Stimulated activated naive B cell treated with anti-CD40 and anti-IgM and Interleukin-4, amounts not matched to agents 10 μg/mL and 1 μg/mL and 100 μg/mL, for 72 hours (primary cell): Measurements from ENCODE around the gene GRM5.
A peak's percentile ranks its signal among the peaks of the same experiment; 100 is the strongest.
"Not testable (repeated sequence)": the region's sequence is repeated elsewhere in the genome, so short reads cannot be mapped to it uniquely, and the experiment has no call there.

Experiments used
- ATAC-seq, 2 donors: fragments of 150-1000 bp; cut with Tn5 transposase; replicated peaks; 2 replicates each; pipeline ENCODE4 v1.10.0; 2021; ENCODE audit warnings: moderate library complexity in 1 of 2
- DNase-seq: peaks from one replicate; pipeline ENCODE4 v3.0.0; 2021
- H3K27ac Mint-ChIP-seq: one replicate; pipeline ENCODE4 v1.8.0; 2022; ENCODE audit warnings: mild to moderate bottlenecking, mixed read lengths
- H3K27me3 Mint-ChIP-seq, 2 donors: one replicate each; pipeline ENCODE4 v1.8.0; 2022; ENCODE audit warnings: mixed read lengths in 2 of 2
- H3K36me3 Mint-ChIP-seq, 2 donors: one replicate each; pipeline ENCODE4 v1.8.0; 2022; ENCODE audit warnings: mixed read lengths in 2 of 2, mild to moderate bottlenecking in 1 of 2
- H3K4me1 Mint-ChIP-seq, 2 donors: one replicate each; pipeline ENCODE4 v1.8.0; 2022; ENCODE audit warnings: mixed read lengths in 2 of 2, mild to moderate bottlenecking in 1 of 2
- H3K4me3 Mint-ChIP-seq, 2 donors: one replicate each; pipeline ENCODE4 v1.8.0; 2022; ENCODE audit warnings: mild to moderate bottlenecking in 2 of 2, mixed read lengths in 2 of 2, moderate library complexity in 1 of 2
- H3K9me3 Mint-ChIP-seq, 2 donors: one replicate each; pipeline ENCODE4 v1.8.0; 2022; ENCODE audit warnings: mixed read lengths in 2 of 2, mild to moderate bottlenecking in 1 of 2

The GRM5 gene

DNA sequence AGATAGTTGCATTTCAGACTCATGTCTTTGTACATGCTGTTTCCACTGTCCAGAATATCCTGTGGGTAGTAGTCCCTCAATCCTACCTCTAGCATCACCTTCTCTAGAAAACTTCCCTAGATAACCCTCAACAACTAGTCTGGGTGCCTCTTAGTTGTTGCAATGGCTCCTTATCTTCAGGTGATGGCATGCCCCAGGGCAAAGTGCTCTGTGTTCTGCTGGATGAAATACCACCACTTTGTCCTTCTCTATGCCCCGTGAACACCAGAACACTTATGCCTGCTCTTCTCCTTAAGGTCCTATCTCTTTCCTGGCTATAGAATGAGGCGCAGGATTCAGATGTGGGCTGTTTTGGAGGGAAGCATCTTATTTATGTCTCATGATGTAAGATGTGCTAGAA lies 569.9 kb downstream of the GRM5 start:
- no peaks in the 10 kb centered on the region for H3K4me1 Mint-ChIP-seq
- ATAC-seq: no peak
- no peak overlapping the region for H3K4me3 Mint-ChIP-seq

DNA sequence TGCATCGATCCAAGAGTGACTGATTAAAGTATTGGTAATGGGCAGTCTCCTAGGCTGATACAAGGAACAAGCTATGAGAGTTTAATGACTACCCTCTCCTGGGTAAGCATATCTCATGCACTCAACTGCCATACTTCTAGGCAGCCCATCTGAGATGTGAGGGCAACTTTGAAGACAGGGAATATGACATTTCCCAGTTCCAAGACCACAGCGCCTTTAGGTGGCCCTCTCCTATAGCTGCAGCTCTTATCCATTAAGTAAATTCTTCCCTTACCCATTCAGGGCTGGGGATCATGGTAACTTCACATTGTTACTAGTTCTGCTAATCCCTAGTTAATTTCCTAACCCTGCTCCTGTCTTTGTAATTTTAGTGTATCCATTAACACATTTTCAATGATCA lies 570.9 kb downstream of the GRM5 start:
- no peak for DNase-seq
- H3K4me1 Mint-ChIP-seq: no peaks in the 10 kb centered on the region
- no peak overlapping the region for H3K27ac Mint-ChIP-seq
- H3K9me3 Mint-ChIP-seq: peaks cover 0 to 2% of the 10 kb centered on the region in 2 donors
- H3K36me3 Mint-ChIP-seq: no peaks in the 10 kb centered on the region
- peaks cover 3 to 6% of the 10 kb centered on the region in 2 donors for H3K27me3 Mint-ChIP-seq
- no peak overlapping the region for H3K4me3 Mint-ChIP-seq
- ATAC-seq: no peak

More for the DNA sequence above, 569.9 kb downstream of the GRM5 start:
- no peak for DNase-seq
- Mint-ChIP-seq H3K36me3 (no peaks in the 10 kb centered on the region), H3K9me3 (peaks cover 0 to 2% of the 10 kb centered on the region in 2 donors), H3K27ac (no peak overlapping the region), H3K27me3 (peaks cover 0 to 3% of the 10 kb centered on the region in 2 donors)

DNA sequence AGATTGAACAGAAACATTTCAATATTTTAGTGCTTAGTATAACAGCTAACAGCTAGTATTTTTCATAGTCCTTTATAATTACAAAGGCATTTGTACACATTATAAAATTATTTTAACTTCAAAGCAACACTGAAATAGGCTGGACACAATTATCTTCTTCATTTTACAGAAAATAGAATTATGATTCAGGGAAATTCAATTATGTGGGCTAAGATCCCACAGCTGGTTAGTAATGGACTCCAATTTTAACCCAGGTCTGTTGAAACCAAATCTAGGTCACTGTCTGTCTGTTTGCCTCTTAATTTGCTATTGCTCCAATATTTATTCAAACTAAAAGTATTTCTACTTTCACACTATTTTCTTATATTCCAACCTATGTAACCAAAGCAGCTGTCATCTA lies 574.1 kb downstream of the GRM5 start:
- peaks cover 6 to 9% of the 10 kb centered on the region in 2 donors for H3K27me3 Mint-ChIP-seq
- no peak overlapping the region for H3K4me3 Mint-ChIP-seq
- no peak for ATAC-seq
- no peak overlapping the region for H3K27ac Mint-ChIP-seq
- no peaks in the 10 kb centered on the region for H3K36me3 Mint-ChIP-seq
- no peaks in the 10 kb centered on the region for H3K9me3 Mint-ChIP-seq
- DNase-seq: no peak
- no peaks in the 10 kb centered on the region for H3K4me1 Mint-ChIP-seq

DNA sequence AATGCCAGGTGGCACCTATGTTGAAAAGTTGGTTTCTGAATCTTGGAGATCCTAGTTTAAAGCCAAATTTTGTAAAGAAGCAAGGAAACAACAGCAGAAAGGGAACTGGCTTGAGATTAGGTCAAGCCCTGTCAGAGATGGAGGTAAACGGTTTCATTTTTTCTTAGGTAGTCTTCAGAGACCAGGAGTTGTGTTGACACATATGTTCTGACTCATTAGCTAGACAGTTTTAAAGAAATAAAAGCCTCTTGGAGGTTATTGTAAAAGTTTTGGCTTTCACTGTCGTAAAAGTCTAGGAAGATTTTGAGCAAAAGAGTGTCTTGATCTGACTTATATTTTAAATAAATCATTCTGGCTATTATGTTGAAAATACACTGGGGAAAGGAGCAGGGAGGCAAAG lies 576.8 kb downstream of the GRM5 start:
- H3K9me3 Mint-ChIP-seq: no peaks in the 10 kb centered on the region
- H3K36me3 Mint-ChIP-seq: no peaks in the 10 kb centered on the region
- H3K27me3 Mint-ChIP-seq: peaks cover 6 to 9% of the 10 kb centered on the region in 2 donors
- no peak overlapping the region for H3K27ac Mint-ChIP-seq
- ATAC-seq: no peak
- H3K4me3 Mint-ChIP-seq: no peak overlapping the region
- no peak for DNase-seq
- H3K4me1 Mint-ChIP-seq: peaks cover 5 to 7% of the 10 kb centered on the region in 2 donors

DNA sequence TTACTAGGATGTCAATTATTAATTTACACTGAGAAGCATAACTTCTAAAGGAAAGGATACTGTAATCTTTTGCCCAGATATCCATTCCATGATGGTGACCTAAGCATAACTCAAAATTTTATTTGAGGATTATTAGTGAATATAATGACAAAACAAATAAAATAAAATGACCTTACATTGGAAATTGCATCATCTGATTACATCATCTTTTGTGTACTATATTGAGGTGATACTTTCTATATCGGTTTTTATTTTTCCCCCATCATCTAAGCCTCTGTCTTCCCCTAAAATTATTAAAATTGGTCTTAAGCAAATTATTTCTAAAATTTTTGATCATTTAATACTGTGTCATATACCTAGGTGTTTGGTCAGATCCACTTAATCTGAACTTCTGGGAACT lies 578.1 kb downstream of the GRM5 start:
- Mint-ChIP-seq H3K27ac (no peak overlapping the region), H3K4me1 (peaks cover 5 to 7% of the 10 kb centered on the region in 2 donors), H3K4me3 (no peak overlapping the region), H3K9me3 (no peaks in the 10 kb centered on the region), H3K27me3 (peaks cover 6 to 9% of the 10 kb centered on the region in 2 donors), H3K36me3 (no peaks in the 10 kb centered on the region)
- no peak for ATAC-seq
- DNase-seq: no peak

DNA sequence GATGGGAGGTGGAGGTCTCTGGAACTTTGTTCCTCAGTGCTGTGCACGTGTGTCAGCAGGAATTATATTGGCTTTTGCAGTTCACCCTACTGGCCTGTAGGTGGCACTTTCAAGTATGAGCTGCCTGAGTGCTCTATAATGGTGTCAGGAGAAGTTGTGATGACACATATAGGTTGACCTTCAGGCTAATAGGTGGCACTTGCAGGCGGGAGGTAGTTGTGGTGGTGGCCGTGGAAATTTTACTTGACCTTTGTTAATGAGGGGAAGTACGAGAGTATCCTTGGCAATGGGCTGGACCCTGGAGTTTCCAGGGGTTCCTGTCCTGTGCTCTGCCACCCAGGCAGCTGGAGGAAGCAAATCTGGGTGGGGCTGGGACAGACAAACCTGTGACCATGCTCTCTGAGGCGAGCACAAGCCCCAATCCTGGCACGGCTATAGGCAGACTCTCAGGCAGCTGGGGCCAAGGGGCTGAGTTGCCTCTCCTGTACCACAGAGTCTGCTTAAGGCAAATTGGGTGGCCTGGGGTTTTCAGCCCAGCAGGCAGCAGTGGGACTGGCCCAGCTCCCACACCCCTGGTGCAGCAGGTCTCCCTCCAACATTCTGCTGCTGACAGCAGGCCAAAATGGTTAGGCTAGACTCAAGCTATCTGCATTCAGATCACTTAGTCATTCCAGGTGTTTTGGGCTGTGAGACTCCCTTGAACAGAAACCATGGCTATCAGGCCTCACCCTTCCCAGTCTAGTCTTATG lies 580.7 kb downstream of the GRM5 start:
- DNase-seq (peak; percentile 16), ATAC-seq (peak; percentile 88 to 91)
- no peaks in the 10 kb centered on the region for H3K9me3 Mint-ChIP-seq
- H3K27ac Mint-ChIP-seq: peak overlapping the region; percentile 20
- H3K4me1 Mint-ChIP-seq: peaks cover 5 to 7% of the 10 kb centered on the region in 2 donors
- H3K36me3 Mint-ChIP-seq: no peaks in the 10 kb centered on the region
- peaks cover 2 to 9% of the 10 kb centered on the region in 2 donors for H3K27me3 Mint-ChIP-seq
- H3K4me3 Mint-ChIP-seq: no peak overlapping the region

DNA sequence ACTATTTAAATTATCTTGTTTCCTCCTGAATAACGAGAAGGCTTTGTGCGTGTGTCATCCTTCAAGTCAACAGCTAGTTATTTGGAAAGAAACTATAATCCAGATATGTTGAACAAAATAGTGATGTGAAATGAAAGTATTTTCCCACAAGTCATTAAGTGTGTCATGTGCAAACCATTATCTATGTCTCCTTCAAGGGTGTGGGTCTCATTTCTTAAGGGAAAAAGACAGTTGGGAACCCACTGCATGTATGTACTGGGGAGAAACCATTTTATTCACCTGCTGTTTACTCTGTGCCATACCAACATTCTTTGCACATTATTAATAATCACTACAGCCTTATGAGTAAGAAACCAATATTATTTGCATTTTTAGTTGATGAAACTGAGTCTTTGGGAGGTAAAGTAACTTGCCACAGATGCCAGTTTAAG lies 582.9 kb downstream of the GRM5 start:
- Mint-ChIP-seq H3K27ac (no peak overlapping the region), H3K27me3 (peaks cover 0 to 3% of the 10 kb centered on the region in 2 donors), H3K4me3 (no peak overlapping the region), H3K9me3 (no peaks in the 10 kb centered on the region), H3K4me1 (peaks cover 5 to 7% of the 10 kb centered on the region in 2 donors), H3K36me3 (no peaks in the 10 kb centered on the region)
- ATAC-seq: no peak
- no peak for DNase-seq

DNA sequence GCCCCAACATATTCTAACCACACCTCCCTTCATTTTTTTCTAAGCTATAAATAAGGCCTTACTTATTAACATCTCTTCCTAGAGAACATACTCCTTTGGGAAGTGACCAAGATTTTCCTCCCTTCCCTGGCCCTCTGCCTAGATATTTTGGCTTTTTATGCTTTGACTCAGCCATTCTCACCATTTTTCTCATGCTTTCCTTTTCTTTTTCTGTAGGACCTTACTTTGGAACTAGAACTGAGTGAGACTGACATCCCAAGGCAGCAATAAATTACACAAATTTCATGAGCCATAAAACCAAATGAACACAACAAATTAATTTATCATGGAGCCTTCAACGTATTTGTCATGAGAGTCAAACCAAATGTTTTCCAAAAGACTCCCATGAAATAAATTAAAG lies 585.6 kb downstream of the GRM5 start:
- H3K4me1 Mint-ChIP-seq: peaks cover 5 to 7% of the 10 kb centered on the region in 2 donors
- peaks cover 0 to 3% of the 10 kb centered on the region in 2 donors for H3K27me3 Mint-ChIP-seq
- DNase-seq (no peak), ATAC-seq (no peak)
- H3K36me3 Mint-ChIP-seq: no peaks in the 10 kb centered on the region
- H3K4me3 Mint-ChIP-seq: no peak overlapping the region
- no peaks in the 10 kb centered on the region for H3K9me3 Mint-ChIP-seq
- H3K27ac Mint-ChIP-seq: no peak overlapping the region

DNA sequence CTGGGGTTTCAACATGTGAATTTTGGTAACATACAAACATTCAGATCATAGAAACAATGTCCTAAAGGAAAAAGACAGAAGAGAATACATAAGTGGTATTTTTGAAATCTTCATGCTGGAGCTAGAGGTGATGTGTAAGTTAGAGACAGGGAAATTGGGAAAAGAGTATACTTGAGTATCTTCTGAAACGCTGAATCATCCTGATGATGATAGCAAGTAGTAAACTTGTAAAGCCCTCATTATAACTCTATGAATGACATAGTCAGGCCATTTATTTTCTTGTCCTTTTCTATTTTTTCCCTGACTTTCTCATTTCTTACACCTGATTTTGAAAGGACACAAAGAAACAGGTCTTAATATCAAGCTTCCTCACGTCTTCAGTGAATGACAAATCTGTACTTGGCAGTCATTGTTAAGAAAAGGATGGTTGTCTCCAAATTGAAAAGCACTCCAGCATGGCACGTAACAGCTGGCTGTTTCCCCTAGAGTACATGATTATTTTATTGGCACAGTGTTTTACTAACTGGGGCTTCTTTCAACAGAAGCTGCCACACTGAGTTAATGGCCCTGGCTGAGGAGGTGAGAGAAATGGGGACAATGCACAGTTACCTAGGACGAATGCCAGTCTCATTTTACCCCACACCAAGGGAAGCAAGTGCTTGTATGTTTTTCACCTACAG lies 587.5 kb downstream of the GRM5 start:
- Mint-ChIP-seq H3K27ac (no peak overlapping the region), H3K9me3 (no peaks in the 10 kb centered on the region), H3K36me3 (no peaks in the 10 kb centered on the region), H3K27me3 (no peaks in the 10 kb centered on the region), H3K4me1 (no peaks in the 10 kb centered on the region), H3K4me3 (no peak overlapping the region)
- ATAC-seq (no peak), DNase-seq (no peak)

DNA sequence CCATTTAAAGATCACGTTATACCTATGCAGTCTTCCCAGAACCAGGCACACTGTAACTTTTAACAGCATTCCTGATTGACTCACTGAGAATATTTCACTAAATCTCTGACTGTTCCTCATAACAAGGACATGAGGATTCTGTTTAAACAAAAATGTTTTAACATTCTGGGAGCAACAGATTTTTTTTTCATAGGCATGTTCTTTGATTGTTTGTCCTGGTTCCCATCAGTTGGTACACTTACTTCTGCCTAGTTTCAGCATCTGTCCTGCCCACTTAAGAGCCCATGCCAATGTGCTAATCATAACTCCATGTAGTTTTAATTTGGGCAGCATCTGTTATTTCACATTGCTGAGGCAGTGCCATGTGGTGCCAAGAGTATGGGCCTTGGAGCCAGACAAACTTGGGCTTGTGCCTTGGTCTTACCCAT lies 589.8 kb downstream of the GRM5 start:
- H3K4me3 Mint-ChIP-seq: no peak overlapping the region
- no peak overlapping the region for H3K27ac Mint-ChIP-seq
- DNase-seq (no peak), ATAC-seq (no peak)
- H3K27me3 Mint-ChIP-seq: peaks cover 0 to 4% of the 10 kb centered on the region in 2 donors
- H3K9me3 Mint-ChIP-seq: no peaks in the 10 kb centered on the region
- no peaks in the 10 kb centered on the region for H3K36me3 Mint-ChIP-seq
- H3K4me1 Mint-ChIP-seq: no peaks in the 10 kb centered on the region

DNA sequence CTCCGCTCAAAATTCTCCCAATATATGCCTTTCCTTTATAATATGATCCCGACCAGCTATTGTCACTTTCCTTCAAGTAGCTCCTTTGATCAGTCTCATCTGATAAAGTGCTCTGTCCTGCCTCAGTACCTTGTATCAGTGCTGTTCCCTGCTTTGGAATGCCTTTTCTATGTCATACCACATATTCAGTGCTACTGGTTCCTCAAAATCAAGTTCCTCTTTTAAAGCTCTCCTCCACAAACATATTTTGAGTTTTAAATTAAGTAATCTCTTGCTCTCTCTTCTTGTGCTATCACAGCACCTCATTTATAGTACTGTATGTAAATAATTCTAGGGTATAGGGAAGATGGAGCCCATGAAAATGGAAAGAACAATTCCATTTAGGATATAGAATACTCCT lies 591.1 kb downstream of the GRM5 start:
- H3K9me3 Mint-ChIP-seq: no peaks in the 10 kb centered on the region
- DNase-seq (no peak), ATAC-seq (no peak)
- H3K27me3 Mint-ChIP-seq: peaks cover 0 to 4% of the 10 kb centered on the region in 2 donors
- H3K4me3 Mint-ChIP-seq: no peak overlapping the region
- H3K4me1 Mint-ChIP-seq: no peaks in the 10 kb centered on the region
- no peaks in the 10 kb centered on the region for H3K36me3 Mint-ChIP-seq
- no peak overlapping the region for H3K27ac Mint-ChIP-seq

DNA sequence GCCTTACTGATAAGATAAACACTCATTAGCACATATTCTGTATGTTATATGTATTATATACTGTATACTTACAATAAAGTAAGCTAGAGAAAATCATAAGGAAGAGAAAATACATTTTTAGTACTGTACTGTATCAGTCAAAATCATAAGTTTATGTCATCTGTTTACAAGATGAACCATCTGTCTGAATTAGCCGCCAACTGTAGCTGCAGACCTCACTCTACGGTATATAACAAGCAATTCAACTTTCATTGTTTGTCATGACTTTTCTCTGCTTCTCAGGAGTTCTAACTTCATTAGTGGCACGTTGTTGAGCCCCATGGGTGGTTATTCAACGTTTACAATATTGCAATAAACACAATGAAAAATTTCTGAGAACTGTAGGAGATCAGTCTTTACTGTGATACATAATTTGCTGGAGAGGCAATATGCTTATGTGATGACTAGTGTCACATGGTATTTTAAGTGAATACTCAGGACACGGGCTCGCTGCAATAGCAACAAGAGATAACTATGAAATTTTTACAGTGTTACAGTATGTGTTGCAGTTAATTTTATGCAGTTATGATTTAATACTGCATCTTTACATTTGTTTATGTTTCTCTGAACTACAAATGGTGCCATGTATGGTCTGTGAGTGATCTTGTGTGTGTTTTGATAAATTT lies 596.1 kb downstream of the GRM5 start:
- H3K27ac Mint-ChIP-seq: no peak overlapping the region
- H3K4me3 Mint-ChIP-seq: no peak overlapping the region
- no peaks in the 10 kb centered on the region for H3K36me3 Mint-ChIP-seq
- H3K9me3 Mint-ChIP-seq: peaks cover 0 to 2% of the 10 kb centered on the region in 2 donors
- peaks cover 2 to 4% of the 10 kb centered on the region in 2 donors for H3K27me3 Mint-ChIP-seq
- DNase-seq (no peak), ATAC-seq (no peak)
- H3K4me1 Mint-ChIP-seq: no peaks in the 10 kb centered on the region

DNA sequence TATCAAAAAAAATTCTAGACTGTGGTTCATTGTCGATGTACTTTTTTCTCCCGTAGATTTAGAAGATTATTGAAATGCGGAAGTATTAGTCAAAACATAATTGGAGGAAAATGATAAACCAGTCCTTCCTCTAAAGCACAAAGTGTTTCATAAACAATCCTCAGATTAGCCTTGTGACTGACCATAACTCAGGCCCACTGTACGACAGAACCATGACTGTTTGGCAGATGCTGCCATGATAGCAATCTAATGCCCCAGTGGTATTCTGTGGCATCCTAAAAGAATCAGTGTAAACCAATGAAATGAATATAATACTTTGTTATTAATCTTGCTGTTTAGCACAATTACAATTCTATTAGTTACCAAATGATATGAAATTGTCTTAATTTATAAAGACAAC lies 601.3 kb downstream of the GRM5 start:
- Mint-ChIP-seq H3K4me1 (no peaks in the 10 kb centered on the region), H3K9me3 (peaks cover 5 to 6% of the 10 kb centered on the region in 2 donors), H3K36me3 (no peaks in the 10 kb centered on the region), H3K4me3 (no peak overlapping the region), H3K27ac (no peak overlapping the region), H3K27me3 (peaks cover 0 to 6% of the 10 kb centered on the region in 2 donors)
- DNase-seq: no peak
- ATAC-seq: no peak

DNA sequence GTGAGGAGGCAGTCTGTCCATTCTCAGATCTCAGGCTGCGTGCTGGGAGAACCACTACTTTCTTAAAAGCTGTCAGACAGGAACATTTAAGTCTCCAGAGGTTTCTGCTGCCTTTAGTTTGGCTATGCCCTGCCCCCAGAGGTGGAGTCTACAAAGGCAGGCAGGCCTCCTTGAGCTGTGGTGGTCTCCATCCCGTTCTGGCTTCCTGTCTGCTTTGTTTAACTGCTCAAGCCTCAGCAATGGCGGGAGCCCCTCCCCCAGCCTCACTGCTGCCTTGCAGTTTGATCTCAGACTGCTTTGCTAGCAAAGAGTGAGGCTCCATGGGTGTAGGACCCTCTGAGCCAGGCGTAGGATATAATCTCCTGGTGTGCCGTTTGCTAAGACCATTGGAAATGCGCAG lies 602.5 kb downstream of the GRM5 start:
- H3K9me3 Mint-ChIP-seq, H3K27me3 Mint-ChIP-seq, H3K4me3 Mint-ChIP-seq, H3K4me1 Mint-ChIP-seq, H3K27ac Mint-ChIP-seq, ATAC-seq, H3K36me3 Mint-ChIP-seq, DNase-seq: not testable (repeated sequence)

DNA sequence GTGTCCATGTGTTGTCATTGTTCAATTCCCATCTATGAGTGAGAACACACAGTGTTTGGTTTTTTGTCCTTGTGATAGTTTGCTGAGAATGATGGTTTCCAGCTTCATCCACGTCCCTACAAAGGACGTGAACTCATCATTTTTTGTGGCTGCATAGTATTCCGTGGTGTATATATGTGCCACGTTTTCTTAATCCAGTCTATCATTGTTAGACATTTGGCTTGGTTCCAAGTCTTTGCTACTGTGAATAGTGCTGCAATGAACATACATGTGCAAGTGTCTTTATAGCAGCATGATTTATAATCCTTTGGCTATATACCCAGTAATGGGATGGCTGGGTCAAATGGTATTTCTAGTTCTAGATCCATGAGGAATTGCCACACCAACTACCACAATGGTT lies 607.7 kb downstream of the GRM5 start:
- H3K27me3 Mint-ChIP-seq, H3K36me3 Mint-ChIP-seq, ATAC-seq, H3K27ac Mint-ChIP-seq, H3K9me3 Mint-ChIP-seq, H3K4me1 Mint-ChIP-seq, H3K4me3 Mint-ChIP-seq, DNase-seq: not testable (repeated sequence)
